Measurements from ENCODE around the gene FOXRED2.

Gene FOXRED2

DNA sequence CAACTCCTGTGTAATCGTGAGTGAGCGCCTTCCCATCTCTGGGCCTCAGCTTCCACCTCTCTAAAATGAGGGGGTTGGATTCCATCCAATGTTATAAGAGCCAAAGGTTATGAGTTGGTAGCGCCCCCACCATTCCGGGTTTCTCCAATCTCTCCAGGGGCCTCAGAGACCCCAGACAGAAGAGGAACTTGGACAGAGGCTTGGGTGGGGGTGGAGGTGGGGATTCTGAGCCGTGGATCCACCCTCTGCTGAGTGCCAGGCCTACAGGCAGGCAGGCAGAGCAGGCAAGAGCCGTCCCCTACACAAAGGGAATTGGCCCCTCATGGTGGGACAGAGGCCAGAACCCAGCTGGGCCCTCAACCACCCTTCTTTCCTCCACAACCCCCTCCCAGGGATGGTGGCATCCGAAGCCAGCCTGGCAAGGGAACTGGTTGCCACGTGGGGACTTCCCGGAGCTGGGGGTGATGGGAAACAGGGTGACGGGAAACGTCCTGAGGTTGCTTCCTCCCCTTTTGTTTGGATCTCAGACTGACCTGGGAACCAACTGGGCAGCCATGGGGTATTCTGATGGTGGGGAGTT lies 57.2 kb downstream of the FOXRED2 start:
- no peak for DNase-seq (ENCODE audit: low spot score)

DNA sequence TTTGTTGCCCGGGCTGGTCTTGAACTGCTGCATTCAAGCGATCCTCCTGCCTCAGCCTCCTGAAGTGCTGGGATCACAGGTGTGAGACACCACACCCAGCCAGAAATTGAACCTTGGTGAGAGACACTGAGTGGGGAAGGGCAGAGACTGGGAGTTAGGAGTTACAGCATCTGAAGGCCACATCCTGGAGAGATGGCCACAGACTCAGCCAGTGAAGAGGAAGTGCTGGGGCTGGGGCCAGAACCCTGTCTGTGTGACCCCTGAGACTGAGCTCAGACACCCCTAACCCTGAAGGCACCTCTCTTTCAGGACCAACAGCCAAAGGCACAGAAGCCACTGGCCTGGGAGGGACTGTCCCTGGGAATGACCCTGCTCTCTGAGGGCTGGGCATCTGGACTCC lies 59.2 kb downstream of the FOXRED2 start:
- DNase-seq (ENCODE audit: low spot score), result no peak

DNA sequence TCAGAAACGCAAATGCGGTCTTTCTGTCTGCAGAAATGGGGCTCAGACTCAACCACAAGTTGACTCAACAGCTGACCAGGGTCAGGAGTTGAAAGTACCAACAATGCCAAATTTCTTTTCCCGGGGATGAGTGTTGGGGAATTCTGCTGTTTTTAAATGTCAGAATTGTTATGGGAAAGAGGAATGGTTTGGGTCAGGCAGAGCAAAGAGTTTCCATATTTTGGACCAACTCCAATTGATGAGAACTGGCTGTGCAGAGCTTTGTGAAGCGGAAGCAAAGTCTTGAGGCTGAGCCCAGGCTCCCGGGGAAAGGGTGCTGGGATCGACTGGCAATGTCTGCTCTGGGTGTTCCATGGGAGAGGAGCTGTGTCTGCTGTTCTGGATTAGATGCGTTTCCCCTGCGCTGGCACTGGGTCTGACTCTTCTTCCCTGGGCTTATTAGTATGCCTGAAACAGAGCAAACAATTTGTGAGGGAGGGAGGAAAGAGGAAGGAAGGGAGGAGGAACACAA lies 61.6 kb downstream of the FOXRED2 start:
- DNase-seq (ENCODE audit: low spot score), result no peak

GRCh38 chr22:36443198-36443770 lies 63.6 kb downstream of the FOXRED2 start:
- DNase-seq (ENCODE audit: low spot score), result no peak

DNA sequence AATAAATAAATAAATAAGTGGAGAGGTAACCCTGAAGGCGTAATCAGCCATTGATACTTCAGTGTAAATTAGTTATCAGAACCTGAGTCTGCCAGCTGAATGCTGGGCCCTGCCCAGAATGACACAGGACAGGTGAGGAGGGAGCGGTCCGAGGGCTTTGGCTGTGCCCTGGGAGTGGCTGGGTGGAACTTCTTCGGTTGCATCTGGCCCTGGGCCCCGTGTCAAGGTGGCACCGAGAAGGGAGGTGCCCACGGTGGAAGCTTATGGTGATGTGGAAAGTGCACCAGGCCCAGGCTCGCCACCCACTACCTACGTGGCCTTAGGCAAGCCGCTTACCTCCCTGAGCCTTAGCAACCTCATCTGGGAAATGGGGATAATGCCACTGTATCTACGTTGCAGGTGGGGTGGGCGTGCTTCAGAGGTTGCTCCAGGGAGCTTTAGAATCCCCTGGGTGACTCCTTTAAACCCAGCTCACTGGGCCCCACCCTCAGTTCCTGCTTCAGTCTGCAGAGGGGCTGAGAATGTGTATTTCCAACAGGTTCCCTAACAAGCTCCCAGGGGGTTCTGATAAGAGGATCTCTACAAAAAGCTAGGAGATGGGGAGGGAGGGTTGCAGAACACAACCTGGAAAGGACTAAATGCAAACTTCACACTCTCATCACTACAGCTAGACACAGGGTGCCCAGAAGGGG lies 64.2 kb downstream of the FOXRED2 start:
- no peak for DNase-seq (ENCODE audit: low spot score)

DNA sequence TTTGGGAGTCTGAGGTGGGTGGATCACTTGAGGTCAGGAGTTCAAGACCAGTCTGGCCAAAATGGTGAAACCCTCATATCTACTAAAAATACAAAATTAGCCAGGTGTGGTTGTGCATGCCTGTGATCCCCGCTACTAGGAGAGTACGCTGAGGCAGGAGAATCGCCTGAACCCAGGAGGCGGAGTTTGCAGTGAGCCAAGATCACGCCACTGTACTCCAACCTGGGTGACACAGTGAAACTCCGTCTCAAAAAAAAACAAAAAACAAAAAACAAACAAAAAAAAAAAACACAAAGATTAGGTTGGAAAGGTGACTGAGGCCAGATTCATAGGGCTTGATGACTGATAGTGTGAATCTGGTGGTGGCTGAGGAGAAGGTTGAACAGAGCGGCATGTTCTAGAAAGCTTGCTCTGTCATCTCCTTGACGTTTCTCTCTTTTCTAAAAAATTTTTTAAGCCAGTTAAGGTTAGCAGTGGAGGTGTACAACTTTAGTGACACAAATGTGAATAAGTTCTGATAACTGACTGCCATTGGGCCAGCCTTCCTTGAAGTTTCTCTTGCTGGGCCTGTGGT lies 66.3 kb downstream of the FOXRED2 start:
- DNase-seq (ENCODE audit: low spot score), result no peak

DNA sequence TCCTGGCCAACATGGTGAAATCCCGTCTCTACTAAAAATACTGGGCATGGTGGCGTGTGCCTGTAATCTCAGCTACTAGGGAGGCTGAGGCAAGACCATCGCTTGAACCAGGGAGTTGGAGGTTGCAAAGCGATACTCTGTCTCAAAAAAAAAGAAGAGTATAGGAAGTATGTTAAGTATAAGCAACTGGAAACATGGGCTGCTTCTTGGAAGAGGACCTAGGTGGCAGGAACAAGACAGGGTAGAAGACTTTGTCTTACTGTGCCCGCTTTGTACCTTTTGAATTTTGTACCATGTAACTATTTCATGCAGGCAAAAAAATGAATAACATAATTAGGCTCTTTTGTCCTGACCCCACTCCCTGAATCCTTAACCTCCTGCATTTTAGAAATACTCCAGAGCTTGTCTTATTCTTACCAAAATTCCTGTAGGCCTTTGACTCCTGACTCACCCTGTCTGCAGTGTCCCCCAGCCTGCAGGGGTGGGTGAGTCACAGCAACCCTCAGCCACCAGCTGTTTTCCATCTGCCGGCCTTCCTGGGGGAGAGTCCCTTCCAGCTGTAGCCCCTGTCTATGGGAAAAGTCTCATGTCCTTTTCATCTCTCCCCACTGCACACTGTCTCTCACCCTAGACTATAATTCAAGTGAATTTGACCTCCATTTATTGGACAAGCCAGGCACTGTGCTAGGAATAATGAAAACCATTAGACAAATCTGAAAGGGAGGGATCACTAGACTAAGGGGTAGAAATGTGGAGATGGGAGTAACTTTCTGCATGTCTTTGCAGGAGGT lies 67.2 kb downstream of the FOXRED2 start:
- DNase-seq (ENCODE audit: low spot score), result no peak

Measured in putamen (tissue), 1 donor.